ENCODE data around the gene GALNT2. TPM values are rescaled to one million over a fixed set of nuclear protein-coding genes. Genes with fewer than 3 reads are reported as not detected.

The GALNT2 gene
- total and polyA plus RNA-seq, 4 donors: 47.5 to 182 (median 114) TPM

DNA sequence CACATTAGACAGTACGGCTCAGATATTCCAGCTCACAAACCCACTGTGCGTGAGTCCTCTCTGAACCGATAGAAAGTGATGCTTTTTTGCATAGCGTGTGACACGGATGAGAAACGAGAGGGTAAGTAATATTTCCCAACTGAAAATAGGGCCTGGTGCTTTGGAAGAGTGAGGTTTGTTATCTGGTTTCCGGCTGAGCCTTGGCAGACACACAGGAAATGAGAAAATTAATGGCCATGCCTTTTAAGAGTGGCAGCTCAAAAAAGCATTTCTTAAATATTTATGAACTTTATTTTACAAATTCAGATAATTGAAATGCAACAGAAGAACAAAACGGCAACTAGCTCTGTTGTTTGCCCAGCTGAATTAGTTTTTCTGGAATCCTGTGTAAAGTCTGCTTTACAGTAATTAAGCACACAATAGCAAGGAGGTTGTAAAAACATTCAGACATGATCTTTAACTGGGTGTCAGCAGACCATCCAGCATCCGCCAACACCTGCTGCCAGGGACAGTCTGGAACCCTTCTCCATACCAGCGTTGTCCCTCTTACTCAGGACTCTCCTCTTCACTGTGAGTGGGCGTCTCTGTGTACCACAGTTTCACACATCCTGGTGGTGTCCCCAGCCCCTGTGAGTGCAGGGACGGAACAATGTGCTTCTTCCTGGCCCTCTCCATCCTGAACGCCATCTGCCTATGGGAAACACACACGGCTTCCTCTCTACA lies 203.7 kb downstream of the GALNT2 start:
- H3K9ac ChIP-seq (ENCODE audit: low read depth in 1 of 2, low read length in 2 of 2): no peak overlapping the region
- H3K27ac ChIP-seq (ENCODE audit: low read depth in 1 of 2, low read length in 2 of 2): peak overlapping the region; percentile 6 to 42
- H3K27me3 ChIP-seq (ENCODE audit: control insufficient read depth in 4 of 4, insufficient read depth in 4 of 4, low read length in 3 of 4): no peaks in the 10 kb centered on the region
- DNase-seq (ENCODE audit: low spot score): no peak
- no peaks in the 10 kb centered on the region for H3K9me3 ChIP-seq (ENCODE audit: control insufficient read depth in 4 of 4, low read length in 3 of 4)
- H3K4me1 ChIP-seq (ENCODE audit: control insufficient read depth in 4 of 4, insufficient read depth in 4 of 4, low read length in 3 of 4): no peaks in the 10 kb centered on the region
- H3K36me3 ChIP-seq (ENCODE audit: control insufficient read depth in 4 of 4, insufficient read depth in 3 of 4, low read depth in 1 of 4, low read length in 3 of 4): peaks cover 2 to 58% (median 17%) of the 10 kb centered on the region in 4 donors
- WGBS: 71% methylated on average over 14 of the region's 14 CpGs
- no peak for TF ChIP-seq NR2F2 (IDR thresholded peaks at IDR 0.05)
- TF ChIP-seq, protein P1, sequence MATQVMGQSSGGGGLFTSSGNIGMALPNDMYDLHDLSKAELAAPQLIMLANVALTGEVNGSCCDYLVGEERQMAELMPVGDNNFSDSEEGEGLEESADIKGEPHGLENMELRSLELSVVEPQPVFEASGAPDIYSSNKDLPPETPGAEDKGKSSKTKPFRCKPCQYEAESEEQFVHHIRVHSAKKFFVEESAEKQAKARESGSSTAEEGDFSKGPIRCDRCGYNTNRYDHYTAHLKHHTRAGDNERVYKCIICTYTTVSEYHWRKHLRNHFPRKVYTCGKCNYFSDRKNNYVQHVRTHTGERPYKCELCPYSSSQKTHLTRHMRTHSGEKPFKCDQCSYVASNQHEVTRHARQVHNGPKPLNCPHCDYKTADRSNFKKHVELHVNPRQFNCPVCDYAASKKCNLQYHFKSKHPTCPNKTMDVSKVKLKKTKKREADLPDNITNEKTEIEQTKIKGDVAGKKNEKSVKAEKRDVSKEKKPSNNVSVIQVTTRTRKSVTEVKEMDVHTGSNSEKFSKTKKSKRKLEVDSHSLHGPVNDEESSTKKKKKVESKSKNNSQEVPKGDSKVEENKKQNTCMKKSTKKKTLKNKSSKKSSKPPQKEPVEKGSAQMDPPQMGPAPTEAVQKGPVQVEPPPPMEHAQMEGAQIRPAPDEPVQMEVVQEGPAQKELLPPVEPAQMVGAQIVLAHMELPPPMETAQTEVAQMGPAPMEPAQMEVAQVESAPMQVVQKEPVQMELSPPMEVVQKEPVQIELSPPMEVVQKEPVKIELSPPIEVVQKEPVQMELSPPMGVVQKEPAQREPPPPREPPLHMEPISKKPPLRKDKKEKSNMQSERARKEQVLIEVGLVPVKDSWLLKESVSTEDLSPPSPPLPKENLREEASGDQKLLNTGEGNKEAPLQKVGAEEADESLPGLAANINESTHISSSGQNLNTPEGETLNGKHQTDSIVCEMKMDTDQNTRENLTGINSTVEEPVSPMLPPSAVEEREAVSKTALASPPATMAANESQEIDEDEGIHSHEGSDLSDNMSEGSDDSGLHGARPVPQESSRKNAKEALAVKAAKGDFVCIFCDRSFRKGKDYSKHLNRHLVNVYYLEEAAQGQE (IDR thresholded peaks at IDR 0.05): no peak
- TF ChIP-seq, protein P2, sequence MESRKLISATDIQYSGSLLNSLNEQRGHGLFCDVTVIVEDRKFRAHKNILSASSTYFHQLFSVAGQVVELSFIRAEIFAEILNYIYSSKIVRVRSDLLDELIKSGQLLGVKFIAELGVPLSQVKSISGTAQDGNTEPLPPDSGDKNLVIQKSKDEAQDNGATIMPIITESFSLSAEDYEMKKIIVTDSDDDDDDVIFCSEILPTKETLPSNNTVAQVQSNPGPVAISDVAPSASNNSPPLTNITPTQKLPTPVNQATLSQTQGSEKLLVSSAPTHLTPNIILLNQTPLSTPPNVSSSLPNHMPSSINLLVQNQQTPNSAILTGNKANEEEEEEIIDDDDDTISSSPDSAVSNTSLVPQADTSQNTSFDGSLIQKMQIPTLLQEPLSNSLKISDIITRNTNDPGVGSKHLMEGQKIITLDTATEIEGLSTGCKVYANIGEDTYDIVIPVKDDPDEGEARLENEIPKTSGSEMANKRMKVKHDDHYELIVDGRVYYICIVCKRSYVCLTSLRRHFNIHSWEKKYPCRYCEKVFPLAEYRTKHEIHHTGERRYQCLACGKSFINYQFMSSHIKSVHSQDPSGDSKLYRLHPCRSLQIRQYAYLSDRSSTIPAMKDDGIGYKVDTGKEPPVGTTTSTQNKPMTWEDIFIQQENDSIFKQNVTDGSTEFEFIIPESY (IDR thresholded peaks at IDR 0.05): no peak
- TF ChIP-seq HNF4G (IDR thresholded peaks at IDR 0.05): no peak
- TF ChIP-seq, protein P3, sequence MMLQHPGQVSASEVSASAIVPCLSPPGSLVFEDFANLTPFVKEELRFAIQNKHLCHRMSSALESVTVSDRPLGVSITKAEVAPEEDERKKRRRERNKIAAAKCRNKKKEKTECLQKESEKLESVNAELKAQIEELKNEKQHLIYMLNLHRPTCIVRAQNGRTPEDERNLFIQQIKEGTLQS (IDR thresholded peaks at IDR 0.05): no peak
- TF ChIP-seq, protein P4, sequence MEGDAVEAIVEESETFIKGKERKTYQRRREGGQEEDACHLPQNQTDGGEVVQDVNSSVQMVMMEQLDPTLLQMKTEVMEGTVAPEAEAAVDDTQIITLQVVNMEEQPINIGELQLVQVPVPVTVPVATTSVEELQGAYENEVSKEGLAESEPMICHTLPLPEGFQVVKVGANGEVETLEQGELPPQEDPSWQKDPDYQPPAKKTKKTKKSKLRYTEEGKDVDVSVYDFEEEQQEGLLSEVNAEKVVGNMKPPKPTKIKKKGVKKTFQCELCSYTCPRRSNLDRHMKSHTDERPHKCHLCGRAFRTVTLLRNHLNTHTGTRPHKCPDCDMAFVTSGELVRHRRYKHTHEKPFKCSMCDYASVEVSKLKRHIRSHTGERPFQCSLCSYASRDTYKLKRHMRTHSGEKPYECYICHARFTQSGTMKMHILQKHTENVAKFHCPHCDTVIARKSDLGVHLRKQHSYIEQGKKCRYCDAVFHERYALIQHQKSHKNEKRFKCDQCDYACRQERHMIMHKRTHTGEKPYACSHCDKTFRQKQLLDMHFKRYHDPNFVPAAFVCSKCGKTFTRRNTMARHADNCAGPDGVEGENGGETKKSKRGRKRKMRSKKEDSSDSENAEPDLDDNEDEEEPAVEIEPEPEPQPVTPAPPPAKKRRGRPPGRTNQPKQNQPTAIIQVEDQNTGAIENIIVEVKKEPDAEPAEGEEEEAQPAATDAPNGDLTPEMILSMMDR (IDR thresholded peaks at IDR 0.05; ENCODE audit: low read depth, low read length, missing input control): no peak
- TF ChIP-seq, protein P5, sequence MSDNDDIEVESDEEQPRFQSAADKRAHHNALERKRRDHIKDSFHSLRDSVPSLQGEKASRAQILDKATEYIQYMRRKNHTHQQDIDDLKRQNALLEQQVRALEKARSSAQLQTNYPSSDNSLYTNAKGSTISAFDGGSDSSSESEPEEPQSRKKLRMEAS (IDR thresholded peaks at IDR 0.05): no peak
- TF ChIP-seq FOXA1 (IDR thresholded peaks at IDR 0.05): no peak
- TF ChIP-seq SP1 (IDR thresholded peaks at IDR 0.05): no peak
- TF ChIP-seq EGR1 (IDR thresholded peaks at IDR 0.05; ENCODE audit: low read depth in 2 of 2): no peak
- TF ChIP-seq TAF1 (conservative IDR thresholded peaks at IDR 0.05): no peak
- TF ChIP-seq FOXA2 (IDR thresholded peaks at IDR 0.05): no peak
- H3K4me3 ChIP-seq (ENCODE audit: low read depth in 1 of 3, low read length in 3 of 3): no peak overlapping the region

DNA sequence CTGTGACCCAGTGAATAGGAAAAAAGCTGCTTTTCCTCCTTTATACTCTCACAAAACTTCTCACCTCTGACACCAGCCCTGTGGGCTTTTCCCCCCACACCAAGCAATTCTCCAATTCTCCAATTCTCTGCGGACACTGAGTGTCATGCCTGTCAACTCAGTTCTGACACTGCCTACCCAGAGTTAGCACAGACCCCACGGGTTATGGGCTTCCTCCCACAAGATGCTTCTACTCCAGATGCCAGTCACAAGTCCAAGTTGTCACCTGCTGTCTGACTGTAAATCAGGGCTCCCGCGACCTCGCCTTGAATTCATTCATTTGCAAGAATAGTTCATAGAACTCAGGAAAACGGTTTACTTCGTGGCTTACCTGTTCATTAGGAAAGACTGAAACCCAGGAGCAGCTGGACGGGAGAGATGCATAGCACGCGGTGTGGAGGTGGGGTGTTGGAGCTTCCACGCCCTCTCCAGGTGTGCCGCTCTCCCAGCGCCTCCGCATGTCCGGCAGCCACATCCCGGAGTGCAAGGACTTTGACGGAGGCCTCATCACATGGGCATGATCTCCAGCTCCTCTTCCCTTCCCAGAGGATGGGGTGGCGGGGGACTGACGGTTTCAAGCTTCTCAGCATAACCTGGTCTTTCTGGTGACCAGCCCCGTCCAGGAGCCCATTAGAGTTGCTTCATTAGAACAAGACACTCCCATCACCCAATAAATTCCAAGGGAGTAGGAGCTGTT lies 204.4 kb downstream of the GALNT2 start:
- Histone ChIP-seq H3K27me3 (ENCODE audit: control insufficient read depth in 4 of 4, insufficient read depth in 4 of 4, low read length in 3 of 4) (no peaks in the 10 kb centered on the region), H3K4me1 (ENCODE audit: control insufficient read depth in 4 of 4, insufficient read depth in 4 of 4, low read length in 3 of 4) (no peaks in the 10 kb centered on the region), H3K4me3 (ENCODE audit: low read depth in 1 of 3, low read length in 3 of 3) (no peak overlapping the region), H3K9ac (ENCODE audit: low read depth in 1 of 2, low read length in 2 of 2) (no peak overlapping the region), H3K9me3 (ENCODE audit: control insufficient read depth in 4 of 4, low read length in 3 of 4) (no peaks in the 10 kb centered on the region), H3K36me3 (ENCODE audit: control insufficient read depth in 4 of 4, insufficient read depth in 3 of 4, low read depth in 1 of 4, low read length in 3 of 4) (peaks cover 7 to 59% (median 20%) of the 10 kb centered on the region in 4 donors), H3K27ac (ENCODE audit: low read depth in 1 of 2, low read length in 2 of 2) (peak overlapping the region in 1 of 2 donors; percentile 6)
- DNase-seq (ENCODE audit: low spot score): no peak
- WGBS: 93% methylated on average over 20 of the region's 20 CpGs
- TF ChIP-seq, protein P3 (IDR thresholded peaks at IDR 0.05): no peak
- TF ChIP-seq, protein P2 (IDR thresholded peaks at IDR 0.05): no peak
- TF ChIP-seq SP1 (IDR thresholded peaks at IDR 0.05): no peak
- no peak for TF ChIP-seq HNF4A (conservative IDR thresholded peaks at IDR 0.05)
- no peak for TF ChIP-seq YY1 (IDR thresholded peaks at IDR 0.05)
- TF ChIP-seq RAD21 (IDR thresholded peaks at IDR 0.05): no peak
- no peak for TF ChIP-seq EGR1 (IDR thresholded peaks at IDR 0.05; ENCODE audit: low read depth in 2 of 2)
- TF ChIP-seq JUND (IDR thresholded peaks at IDR 0.05): no peak
- TF ChIP-seq, protein P5 (IDR thresholded peaks at IDR 0.05): no peak
- no peak for TF ChIP-seq NR2F2 (IDR thresholded peaks at IDR 0.05)
- TF ChIP-seq FOXA2 (IDR thresholded peaks at IDR 0.05): no peak
- TF ChIP-seq, protein P4 (IDR thresholded peaks at IDR 0.05; ENCODE audit: low read depth, low read length, missing input control): no peak
